Non-pigmented ciliary epithelial cell (primary cell): ENCODE data around the gene NEK1.

ENCODE experiments used
- DNase-seq: peaks from one replicate; pipeline ENCODE4 v3.0.0-alpha.2; 2010; ENCODE audit warnings: low read depth

Gene NEK1, protein sequence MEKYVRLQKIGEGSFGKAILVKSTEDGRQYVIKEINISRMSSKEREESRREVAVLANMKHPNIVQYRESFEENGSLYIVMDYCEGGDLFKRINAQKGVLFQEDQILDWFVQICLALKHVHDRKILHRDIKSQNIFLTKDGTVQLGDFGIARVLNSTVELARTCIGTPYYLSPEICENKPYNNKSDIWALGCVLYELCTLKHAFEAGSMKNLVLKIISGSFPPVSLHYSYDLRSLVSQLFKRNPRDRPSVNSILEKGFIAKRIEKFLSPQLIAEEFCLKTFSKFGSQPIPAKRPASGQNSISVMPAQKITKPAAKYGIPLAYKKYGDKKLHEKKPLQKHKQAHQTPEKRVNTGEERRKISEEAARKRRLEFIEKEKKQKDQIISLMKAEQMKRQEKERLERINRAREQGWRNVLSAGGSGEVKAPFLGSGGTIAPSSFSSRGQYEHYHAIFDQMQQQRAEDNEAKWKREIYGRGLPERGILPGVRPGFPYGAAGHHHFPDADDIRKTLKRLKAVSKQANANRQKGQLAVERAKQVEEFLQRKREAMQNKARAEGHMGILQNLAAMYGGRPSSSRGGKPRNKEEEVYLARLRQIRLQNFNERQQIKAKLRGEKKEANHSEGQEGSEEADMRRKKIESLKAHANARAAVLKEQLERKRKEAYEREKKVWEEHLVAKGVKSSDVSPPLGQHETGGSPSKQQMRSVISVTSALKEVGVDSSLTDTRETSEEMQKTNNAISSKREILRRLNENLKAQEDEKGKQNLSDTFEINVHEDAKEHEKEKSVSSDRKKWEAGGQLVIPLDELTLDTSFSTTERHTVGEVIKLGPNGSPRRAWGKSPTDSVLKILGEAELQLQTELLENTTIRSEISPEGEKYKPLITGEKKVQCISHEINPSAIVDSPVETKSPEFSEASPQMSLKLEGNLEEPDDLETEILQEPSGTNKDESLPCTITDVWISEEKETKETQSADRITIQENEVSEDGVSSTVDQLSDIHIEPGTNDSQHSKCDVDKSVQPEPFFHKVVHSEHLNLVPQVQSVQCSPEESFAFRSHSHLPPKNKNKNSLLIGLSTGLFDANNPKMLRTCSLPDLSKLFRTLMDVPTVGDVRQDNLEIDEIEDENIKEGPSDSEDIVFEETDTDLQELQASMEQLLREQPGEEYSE (N-terminal part only)

DNA sequence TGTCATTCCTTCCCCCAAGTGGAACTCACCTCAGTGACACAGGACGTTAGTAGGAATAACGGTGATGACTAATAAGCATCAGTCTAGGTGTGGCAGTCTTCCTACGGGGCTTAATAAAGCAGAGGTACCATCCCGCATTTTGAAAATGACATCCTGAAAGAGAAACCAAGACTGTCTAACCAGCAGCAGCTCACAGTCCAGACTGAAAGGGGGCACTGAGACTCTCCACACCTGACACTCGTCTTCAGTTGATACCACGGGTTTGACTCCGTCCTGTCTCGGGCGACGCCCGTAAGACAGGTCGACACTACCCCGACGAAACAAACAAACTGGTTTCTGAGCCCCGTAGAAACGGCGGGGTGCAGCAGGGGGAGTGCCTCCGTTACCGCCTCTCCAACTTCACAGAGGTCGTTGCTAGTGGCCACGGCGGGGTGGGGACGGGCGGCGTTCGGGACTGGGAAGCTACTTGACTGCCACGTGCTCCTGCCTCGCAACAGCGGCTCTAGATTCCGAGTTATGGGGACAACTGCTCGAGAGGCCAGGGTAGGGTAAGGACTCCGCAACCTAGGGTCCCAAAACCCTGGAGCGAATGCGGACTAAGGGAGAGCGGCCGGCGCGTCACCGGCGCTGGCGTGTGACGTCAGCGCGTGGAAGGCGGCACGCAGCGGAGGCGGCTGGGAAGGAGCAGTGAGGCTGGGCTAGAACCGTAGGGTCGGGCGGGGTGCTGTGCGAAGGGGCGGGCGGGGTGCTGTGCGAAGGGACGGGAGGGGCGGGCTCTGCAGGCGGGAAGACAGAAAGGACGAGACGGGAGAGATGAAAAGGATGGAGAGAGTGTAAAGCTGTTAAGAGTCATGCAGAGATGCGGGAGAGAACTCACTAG is at the start of gene NEK1:
Gene NEK1 (minus strand): TSS at position 593 of the 880 bp plus-strand sequence. CDS start 9,953 bp downstream, outside the sequence.
- peak; percentile 36 for DNase-seq

DNA sequence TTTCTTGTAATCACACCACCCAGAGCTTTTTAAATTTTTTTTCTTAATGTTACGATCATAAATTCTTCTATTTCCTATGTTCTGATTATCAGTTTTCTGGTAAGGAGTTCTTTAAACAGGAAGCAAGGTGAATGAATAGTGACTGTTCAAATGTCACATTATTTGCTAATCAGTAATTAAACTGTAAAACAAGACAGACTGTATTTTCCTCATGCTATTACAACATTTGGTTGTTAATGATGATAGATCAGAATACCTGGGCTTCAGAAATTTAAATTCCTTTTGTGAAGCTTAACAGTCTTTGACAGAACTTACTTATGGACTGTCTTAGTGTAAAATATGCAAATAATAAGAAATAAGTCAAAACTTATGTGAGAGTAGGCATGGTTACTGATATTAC is 49.4 kb upstream of the NEK1 start:
- DNase-seq = no peak

DNA sequence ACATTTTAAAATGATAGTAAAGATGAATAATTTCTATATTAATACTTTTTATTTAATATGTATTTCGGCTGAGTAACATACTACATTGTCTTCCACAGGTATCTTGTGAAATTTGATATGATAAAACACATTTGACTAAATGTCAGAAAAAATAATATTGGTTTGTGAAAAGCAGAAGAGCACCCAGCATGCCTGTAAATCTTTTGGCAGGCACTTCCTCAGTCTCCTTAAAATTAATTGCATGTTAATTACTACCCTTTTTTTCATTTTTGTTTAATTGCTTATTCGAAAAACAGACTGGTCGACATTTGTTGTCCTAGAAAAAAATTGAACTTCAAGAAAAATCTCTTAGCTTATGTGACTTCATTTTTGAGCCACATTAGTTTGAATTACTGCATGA is 48.5 kb upstream of the NEK1 start:
- DNase-seq = no peak

DNA sequence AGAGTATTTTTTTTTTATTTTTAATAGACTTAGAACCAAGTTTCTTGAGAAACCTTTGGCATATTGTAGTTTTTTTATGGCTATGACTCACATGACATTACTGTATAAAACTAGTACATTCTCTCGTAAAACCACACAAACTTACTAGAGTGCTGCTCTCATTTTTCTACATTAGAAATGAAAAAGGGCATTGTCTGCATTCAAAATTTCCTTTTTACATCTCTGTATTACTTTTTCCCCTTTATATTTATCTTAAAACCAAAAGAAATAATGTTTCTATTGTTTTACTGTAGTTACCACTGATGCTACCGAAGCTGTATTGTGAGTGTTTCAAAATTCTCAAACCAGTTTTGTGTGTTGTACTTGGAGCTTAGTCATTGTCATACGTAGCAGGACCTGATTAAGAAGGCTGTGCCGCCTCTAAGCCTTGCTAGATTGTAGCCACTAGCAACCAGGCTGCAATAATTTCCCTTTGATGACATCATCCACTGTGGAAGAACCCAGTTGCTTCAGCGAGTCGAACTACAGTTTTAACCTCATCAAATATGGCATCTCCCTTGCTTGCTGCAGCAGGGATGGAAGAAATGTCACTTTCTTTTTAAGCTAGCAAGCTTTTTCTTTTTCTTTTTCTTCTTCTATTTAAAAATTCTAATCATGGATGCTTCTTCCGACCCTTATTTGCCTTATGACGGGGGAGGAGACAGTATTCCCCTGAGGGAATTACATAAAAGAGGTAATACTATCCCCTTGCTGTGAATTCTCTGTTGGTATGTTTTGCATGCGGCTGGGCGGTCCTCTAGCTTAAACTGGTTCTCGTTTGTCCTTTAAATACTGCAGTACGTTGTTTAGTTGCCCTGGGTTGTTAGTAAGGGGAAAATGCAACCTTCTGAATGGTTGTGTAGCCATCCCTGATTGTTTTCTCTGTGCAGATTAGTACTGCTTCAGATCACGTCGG is 47.6 kb upstream of the NEK1 start:
- peak; percentile 98 for DNase-seq

DNA sequence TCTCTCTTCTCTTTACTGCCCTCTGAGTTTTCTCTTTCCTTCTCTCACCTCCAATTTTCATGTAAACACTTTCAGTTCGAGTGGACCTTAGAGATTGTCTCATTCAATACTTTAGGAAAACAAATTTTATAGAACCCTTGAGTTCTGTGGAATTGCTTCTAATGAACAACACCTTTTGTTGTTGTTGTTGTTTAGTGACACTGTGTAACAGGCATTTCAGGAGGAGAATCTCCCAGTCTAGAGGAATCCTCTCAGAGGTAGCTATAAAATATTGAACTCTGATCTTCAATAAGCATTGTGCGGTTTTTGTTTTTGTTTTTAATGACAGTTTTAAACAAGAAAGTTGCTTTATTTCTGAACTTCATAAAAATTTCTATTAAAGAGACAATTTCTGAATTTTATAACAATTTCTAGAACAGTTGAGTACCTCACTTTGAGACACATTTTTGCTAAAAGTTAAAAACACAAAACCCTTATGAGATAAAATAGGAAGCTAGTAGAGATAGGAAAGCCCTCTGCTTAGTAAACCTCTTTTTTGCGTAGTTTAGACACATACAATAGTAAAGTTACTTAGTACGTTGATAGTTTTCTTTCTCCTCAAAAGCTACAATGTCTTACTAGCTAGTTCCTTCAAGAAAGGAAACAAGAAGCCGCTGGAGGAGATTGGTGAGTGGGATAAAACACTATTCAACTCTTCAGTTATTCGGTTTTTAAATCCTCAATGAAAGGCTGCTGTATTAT is 46.8 kb upstream of the NEK1 start:
- DNase-seq = no peak

DNA sequence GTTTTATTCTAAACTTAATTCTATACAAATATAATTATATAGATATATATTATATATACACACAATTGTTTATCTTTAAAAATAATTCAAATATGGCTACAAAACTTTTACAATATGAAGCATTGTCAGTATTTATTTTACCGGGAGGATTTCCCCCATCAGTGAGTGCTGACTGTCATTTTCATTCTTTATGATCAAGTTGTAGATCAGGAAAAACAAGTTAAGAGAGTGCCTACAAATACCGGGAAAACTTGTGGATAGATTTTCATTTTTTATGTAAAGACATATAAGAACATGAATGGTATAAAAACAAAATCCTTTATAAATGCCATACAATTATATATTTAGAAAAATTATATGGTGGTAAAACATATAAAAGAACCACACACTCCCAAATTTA is 45.8 kb upstream of the NEK1 start:
- no peak for DNase-seq

DNA sequence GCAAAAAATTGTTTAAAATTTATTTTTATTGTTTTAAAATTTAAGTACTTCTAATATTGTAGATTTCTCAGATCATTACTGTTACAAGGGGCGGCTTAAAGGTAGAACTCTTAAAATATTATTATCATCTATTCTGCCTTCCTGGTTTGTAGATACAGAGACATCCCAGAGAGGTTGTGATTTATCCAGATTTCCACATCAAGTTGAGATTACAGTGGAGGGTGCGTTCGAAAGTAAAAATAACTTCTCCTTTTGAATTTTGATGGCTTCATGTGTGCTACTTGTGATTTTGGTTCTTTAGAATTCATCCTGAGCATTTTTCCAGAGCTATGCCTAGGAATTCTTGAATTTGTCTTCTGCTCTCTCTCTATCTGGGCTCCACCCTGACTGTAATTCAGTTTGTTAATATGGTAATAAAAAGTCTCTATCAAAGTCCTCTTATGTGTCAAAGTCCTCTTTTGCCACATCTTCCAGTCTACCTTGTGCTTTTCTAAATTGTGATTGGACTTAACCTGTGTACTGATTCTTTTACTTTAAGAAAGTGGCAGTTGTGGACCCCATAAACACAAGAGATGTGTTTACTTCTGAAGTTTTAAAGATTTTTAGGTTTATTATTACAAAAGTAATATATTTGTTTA is 45.2 kb upstream of the NEK1 start:
- DNase-seq = no peak

DNA sequence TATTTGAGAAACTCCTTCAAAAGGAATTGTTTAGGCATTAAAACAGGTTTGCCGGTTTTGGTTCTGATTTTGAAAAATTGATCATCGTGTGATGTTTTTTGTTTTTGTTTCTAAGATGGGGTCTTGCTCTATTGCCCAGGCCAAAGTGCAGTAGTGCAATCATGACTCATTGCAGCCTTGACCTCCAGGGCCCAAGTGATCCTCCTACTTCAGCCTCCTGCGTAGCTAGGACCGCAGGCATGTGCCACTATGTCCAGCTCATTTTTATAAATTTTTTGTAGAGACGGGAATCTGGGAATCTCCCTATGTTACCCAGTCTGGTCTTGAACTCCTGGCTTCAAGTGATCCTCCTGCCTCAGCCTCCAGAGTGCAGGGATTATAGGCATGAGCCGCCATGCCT is 43.0 kb upstream of the NEK1 start:
- DNase-seq = no peak

DNA sequence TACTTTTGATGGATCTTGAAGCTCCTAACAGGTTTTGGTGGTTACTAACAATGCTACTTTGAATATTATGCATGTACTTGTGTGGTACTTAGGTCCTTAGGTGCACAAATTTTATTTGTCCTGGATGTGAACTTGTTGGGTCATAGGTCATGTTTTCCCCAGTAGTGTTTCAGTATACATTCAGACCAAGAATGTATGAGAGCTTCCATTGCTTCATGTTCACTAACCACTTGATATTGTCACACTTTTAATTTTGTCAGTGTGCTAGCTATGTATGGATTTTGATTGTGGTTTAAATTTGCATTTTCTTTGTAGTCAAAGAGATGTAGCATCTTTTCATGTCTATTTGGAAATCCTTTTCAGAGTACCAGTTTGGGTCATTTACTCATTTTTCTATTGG is 40.2 kb upstream of the NEK1 start:
- no peak for DNase-seq

DNA sequence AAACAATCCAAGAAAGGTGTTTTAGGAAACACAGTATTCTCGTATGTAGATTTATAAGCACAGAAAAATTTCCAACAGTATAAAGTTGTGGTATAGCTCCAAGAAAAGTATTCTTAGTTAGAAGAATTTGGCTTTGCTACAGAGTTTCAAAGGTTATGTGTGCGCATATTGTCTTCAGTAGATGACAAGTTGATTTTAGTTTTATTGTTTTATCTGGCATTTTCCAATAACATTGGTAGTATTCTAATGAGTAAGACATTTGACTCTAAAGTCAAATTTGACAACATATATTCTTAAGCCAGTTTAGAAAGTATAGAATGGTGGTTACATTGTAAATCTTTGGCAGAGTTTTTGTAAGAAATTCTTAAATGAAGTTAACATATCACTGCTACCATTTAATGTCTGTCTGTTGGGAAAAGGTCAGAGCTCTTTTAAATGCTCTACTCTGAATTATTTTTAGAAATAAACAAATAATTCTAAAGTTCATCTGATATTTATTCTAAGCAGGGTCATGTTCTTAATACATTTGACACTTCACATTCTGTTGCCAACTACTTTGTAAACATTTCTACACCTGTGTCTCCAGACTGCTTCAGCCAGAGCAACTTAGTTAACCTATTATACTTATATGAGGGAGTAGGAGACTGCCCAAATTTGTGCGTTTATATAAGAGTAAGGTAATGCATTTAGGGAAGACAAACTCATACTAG is 38.0 kb upstream of the NEK1 start:
- DNase-seq = no peak

DNA sequence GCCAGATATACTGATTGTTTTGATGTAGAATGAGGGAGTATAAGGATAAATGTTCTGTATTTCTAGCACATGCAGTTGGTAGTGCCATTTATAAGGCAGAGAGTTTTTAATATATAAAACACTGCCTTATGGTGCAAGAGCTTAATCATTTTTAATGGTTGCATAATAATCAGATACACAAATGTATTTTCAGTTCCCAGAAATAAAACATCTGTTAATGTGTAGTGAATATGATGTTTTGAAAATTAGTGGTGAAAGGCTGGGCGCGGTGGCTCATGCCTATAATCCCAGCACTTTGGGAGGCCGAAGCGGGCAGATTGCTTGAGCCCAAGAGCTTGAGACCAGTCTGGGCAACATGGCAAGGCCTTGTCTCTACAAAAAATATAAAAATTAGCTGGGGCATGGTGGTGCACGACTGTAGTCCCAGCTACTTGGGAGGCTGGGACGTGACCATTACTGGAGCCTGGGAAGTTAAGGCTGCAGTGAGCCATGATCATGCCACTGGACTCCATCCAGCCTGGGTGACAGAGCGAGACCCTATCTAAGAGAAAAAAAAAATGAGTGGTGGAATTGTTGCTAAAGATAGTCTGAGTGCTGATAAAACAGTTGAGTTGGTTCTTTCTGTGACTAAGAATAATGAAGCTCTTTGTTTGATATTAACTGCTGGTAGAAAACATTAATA is 37.3 kb upstream of the NEK1 start:
- no peak for DNase-seq

DNA sequence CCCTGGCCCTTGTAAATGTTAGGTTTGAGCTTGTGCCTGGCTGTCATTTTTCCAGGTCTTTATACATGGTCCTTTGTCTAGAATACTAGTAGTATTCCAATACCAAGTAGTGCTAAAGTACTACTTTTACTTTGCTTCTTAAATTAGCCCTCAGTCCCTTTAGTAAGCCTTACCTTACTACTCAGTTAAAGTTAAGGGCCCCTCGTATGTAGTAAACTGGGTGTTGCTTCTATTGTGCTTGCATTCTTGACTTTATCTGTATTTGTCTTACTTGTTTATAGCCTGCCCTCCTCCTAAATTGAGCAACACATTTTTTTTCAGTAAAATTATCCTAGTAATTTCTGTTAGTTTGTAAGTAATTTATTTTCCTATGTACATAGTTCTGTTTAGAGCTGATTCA is 33.2 kb upstream of the NEK1 start:
- DNase-seq = no peak

DNA sequence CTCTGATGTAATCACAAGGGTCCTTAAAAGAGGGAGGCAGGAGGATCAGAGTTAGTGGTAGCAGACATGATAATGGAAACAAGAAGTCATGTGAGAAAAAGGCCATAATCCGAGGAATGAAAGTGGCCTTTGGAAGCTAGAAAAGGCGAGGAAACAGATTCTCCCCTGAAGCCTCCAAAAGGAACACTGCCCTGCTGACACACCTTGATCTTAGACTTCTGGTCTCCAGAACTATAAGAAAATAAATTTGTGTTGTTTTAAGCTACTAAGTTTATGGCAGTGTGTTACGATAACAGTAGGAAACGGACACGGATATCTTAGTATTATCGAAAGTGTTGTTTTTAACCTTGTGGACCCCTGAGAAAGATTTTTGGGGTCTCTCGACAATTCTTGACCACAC is 32.4 kb upstream of the NEK1 start:
- no peak for DNase-seq

DNA sequence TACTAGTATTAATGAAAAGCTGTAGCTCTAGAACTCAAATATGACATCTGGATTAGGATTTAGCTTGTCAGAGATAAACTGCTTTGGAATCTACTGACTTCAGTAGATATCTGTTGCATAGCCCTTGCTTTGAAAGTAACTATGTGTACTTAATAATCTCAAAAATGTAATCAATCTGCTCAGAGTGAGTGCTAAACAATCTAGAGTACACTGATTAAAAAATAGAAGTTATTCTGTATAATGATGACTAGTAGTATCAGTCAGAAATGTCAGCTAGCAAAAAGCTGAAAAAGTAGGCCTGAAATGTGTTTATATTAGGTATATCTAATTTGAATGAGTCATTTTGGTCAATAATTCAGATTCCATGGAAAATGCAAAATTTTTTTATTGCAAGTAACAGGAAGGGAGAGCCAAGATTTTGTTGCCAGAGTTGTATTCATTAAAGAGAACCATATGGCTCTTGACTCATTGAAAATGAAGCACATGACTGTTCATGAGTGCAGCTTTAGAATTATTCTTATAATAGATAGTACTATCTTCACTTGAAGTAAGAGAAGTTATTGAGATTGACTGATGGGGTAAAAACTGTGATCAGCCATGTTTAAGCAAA is 28.0 kb upstream of the NEK1 start:
- DNase-seq = peak; percentile 42

DNA sequence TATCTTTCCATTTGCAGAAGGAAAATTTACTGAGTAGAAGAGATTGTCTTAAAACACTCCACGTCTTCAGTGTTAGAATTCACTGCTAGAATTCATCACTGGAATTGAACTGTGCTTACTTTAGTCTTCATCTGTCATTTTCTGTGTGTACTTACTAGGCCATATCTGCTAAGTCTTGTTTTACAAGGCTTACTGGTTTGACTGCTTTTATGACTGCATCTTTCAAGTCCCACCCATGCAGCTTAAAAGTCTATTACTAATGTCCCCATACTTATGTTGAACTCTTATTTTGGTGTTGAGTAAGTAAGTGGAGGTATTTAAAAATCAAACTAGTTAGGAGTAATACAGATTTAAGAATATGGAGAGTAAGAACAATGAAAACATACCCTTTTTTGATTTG is 22.6 kb upstream of the NEK1 start:
- DNase-seq = no peak

DNA sequence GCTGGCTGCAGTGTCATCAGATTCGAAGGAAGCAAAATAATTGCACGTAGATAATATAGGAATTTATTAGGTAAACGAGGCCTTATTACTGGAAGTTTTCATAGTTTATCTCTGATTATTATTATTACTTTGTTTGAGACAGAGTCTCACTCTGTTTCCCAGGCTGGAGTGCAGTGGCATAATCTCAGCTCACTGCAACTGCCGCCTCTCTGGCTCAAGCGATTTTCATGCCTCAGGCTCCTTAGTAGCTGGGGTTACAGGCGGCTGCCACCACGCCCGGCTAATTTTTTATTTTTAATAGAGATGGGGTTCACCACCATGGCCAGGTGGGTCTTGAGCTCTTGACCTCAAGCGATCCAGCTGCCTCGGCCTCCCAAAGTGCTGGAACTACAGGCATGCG is 20.5 kb upstream of the NEK1 start:
- DNase-seq = no peak

DNA sequence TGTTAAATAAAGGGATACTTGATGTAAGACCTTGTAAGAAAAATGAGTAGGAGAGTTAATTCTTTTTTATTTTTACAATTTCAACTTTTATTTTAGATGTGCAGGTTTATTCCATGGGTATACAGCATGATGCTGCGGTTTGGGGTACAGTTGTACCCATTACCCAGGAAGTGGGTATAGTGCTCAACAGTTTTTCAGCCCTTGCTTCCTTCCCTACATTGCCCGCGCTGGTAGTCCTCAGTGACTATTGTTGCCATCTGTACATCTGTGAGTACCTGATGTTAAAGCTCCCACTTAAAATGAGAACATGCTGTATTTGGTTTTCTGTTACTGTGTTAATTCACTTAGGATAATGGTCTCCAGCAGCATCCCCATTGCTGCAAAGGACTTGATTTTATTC is 17.7 kb upstream of the NEK1 start:
- no peak for DNase-seq

DNA sequence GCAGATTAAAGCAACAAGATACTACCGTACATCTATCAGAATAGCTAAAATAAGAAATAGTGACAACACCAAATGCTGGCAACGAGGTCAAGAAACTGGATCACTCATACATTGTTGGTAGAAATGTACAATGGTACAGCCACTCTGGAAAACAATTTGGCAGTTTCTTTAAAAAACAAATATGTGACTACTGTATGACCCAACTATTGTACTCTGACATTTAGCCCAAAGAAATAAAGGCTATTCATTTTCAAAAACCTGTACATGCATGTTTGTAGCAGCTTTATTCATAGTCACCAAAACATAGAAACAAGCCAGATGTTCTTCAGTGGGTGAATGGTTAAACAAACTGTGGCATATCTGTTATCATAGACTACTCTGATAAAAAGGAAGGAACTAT is 16.2 kb upstream of the NEK1 start:
- no peak for DNase-seq
